ENCODE data around the gene KCNC4.

KCNC4 gene

DNA sequence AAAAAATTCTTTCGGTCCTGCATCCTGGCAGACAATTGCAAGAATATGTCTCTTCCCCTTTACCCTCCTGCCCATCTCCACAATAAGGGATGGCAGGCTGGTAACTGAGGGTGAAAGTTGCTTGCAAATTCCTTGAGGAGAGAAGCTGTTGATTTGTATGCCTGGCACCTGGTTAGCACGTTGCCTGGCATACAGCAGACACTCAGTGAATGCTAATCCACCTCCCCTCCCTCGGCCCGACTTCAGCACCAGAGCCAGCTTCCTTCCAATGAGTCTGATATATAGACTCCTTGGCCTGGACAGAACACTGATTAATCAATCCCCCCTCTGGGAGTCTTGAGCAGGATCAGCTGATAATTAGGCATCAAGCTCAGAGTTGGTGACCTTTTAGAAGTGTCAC lies 39.1 kb downstream of the KCNC4 start:
- no peak for DNase-seq (ENCODE audit: low read depth in 2 of 2)
- no peak for TF ChIP-seq CTCF (IDR thresholded peaks at IDR 0.05; ENCODE audit: low read depth, low read length)
- no peak overlapping the region for H3K4me3 ChIP-seq (replicated peaks in 1 of 2; ENCODE audit: low read depth in 2 of 2, low read length in 2 of 2)

GRCh38 chr1:110250008-110250407 lies 39.9 kb downstream of the KCNC4 start:
- no peak for TF ChIP-seq CTCF (IDR thresholded peaks at IDR 0.05; ENCODE audit: low read depth, low read length)
- DNase-seq (ENCODE audit: low read depth in 2 of 2), result no peak
- H3K4me3 ChIP-seq (replicated peaks in 1 of 2; ENCODE audit: low read depth in 2 of 2, low read length in 2 of 2), result no peak overlapping the region

- no peak overlapping the region for H3K4me3 ChIP-seq (replicated peaks in 1 of 2; ENCODE audit: low read depth in 2 of 2, low read length in 2 of 2)
- no peak for TF ChIP-seq CTCF (IDR thresholded peaks at IDR 0.05; ENCODE audit: low read depth, low read length)
Observed at GRCh38 chr1:110250749-110251148, 40.6 kb downstream of the KCNC4 start.

DNA sequence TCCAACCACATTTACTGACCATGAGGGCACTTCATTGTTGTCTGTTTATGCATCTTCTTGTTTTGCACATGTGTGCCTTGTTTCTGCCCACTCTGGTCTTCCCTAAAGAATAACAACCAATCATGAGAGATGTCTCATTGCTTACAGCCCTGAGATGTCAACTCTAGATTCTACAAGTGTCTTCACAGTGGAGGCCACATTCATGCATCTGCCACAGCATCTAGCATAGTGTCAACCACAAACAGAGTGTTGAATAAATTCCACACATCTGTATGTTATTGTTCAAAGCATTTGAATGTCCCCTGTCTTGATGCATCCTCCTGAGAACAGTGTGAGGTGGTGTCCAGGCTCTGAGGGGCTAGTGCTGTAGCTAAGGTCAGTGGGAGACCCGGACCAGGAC lies 43.1 kb downstream of the KCNC4 start:
- H3K4me3 ChIP-seq (replicated peaks in 1 of 2; ENCODE audit: low read depth in 2 of 2, low read length in 2 of 2), result no peak overlapping the region
- no peak for DNase-seq (ENCODE audit: low read depth in 2 of 2)
- TF ChIP-seq CTCF (IDR thresholded peaks at IDR 0.05; ENCODE audit: low read depth, low read length), result no peak

More at GRCh38 chr1:110250749-110251148, 40.6 kb downstream of the KCNC4 start:
- DNase-seq (ENCODE audit: low read depth in 2 of 2), result no peak

- DNase-seq (ENCODE audit: low read depth in 2 of 2), result no peak
- H3K4me3 ChIP-seq (replicated peaks in 1 of 2; ENCODE audit: low read depth in 2 of 2, low read length in 2 of 2), result no peak overlapping the region
- no peak for TF ChIP-seq CTCF (IDR thresholded peaks at IDR 0.05; ENCODE audit: low read depth, low read length)
Observed at GRCh38 chr1:110254604-110255391, 44.7 kb downstream of the KCNC4 start.

- DNase-seq (ENCODE audit: low read depth in 2 of 2), result no peak
Observed at GRCh38 chr1:110255392-110255787, 45.3 kb downstream of the KCNC4 start.

More at GRCh38 chr1:110255392-110255787, 45.3 kb downstream of the KCNC4 start:
- H3K4me3 ChIP-seq (replicated peaks in 1 of 2; ENCODE audit: low read depth in 2 of 2, low read length in 2 of 2), result no peak overlapping the region
- no peak for TF ChIP-seq CTCF (IDR thresholded peaks at IDR 0.05; ENCODE audit: low read depth, low read length)

Measured in cardiac fibroblast (primary cell).